Testis (tissue), 2 donors: ENCODE data around the gene NT5E.

Source experiments
- CTCF ChIP-seq, 3 experiments: fragments of 450-650 bp in 2 of 3; fragments of 200-600 bp in 1 of 3; sonication (generic) in 1 of 3; IDR thresholded peaks; one replicate each; pipeline ENCODE4 v1.5.1; 2016 to 2019; ENCODE audit warnings: antibody characterized with exemption in 3 of 3, mild to moderate bottlenecking in 2 of 3, moderate library complexity in 1 of 3
- POLR2A ChIP-seq: fragments of 450-650 bp; IDR thresholded peaks from one replicate; pipeline ENCODE4 v1.6.1; 2017; ENCODE audit warnings: antibody characterized with exemption, mild to moderate bottlenecking, moderate library complexity

DNA sequence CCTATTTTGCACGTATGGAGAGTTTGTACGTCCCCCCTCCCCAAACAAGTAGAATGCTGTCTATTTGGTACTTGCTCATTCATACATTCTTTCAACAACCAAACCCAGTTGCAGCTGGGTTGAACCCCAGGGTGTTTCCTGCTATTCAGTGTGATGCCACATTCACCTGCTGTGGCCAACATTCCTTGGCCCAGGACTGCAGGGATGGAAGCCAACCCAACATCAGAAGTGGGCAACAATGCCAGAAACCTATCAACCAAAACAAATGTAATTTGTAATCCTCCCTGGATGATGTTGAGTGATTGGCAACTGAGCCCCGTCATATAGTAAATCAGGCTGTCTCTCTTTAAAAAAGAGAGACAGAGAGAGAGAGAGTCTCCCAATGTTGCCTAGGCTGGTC lies 8.9 kb downstream of the NT5E start:
- TF ChIP-seq CTCF (IDR thresholded peaks at IDR 0.05) (no peak), POLR2A (no peak)
